Stimulated activated memory B cell treated with anti-CD40 and anti-IgM and Interleukin-4, amounts not matched to agents 10 μg/mL and 1 μg/mL and 100 μg/mL, for 72 hours (primary cell): Measurements from ENCODE around the gene GCM1.

ENCODE experiments used
- ATAC-seq: fragments of 150-1000 bp; cut with Tn5 transposase; 2 replicates; pipeline ENCODE4 v1.10.0; 2021
- H3K27ac Mint-ChIP-seq: one replicate; pipeline ENCODE4 v1.8.0; 2022; ENCODE audit warnings: mild to moderate bottlenecking, mixed read lengths
- H3K27me3 Mint-ChIP-seq: one replicate; pipeline ENCODE4 v1.8.0; 2022; ENCODE audit warnings: mixed read lengths
- H3K36me3 Mint-ChIP-seq: one replicate; pipeline ENCODE4 v1.8.0; 2022; ENCODE audit warnings: mixed read lengths
- H3K4me1 Mint-ChIP-seq: one replicate; pipeline ENCODE4 v1.8.0; 2022; ENCODE audit warnings: mixed read lengths
- H3K4me3 Mint-ChIP-seq: one replicate; pipeline ENCODE4 v1.8.0; 2022; ENCODE audit warnings: mild to moderate bottlenecking, moderate library complexity, mixed read lengths
- H3K9me3 Mint-ChIP-seq: one replicate; pipeline ENCODE4 v1.8.0; 2022; ENCODE audit warnings: mixed read lengths

GCM1 gene

GRCh38 chr6:53130569-53131290 lies 17.9 kb downstream of the GCM1 start:
- H3K4me3 Mint-ChIP-seq = no peak overlapping the region
- no peak for ATAC-seq
- H3K9me3 Mint-ChIP-seq = no peaks in the 10 kb centered on the region
- no peaks in the 10 kb centered on the region for H3K27me3 Mint-ChIP-seq
- H3K36me3 Mint-ChIP-seq = peaks cover 5% of the 10 kb centered on the region
- no peak overlapping the region for H3K27ac Mint-ChIP-seq
- H3K4me1 Mint-ChIP-seq = no peaks in the 10 kb centered on the region

DNA sequence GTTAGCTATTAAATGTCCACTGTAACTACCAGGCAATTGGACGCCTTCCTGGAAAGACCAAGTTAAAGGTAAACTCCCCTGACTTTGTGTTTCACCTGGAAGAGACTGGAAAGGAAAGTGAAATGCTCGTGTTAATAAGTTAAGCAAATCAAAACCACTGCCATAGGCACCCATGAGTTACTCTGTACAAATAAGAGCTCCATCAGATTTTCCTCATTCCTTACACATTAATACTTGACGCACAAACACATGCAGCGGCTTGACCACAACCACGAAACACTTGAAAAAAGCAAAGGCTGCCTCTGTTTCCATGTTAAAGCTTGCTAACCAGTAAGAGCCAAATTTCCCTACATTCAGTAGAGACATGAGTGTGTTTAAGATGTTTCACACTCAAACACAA lies 19.8 kb downstream of the GCM1 start:
- no peak for ATAC-seq
- Mint-ChIP-seq H3K4me3 (no peak overlapping the region), H3K9me3 (no peaks in the 10 kb centered on the region)

DNA sequence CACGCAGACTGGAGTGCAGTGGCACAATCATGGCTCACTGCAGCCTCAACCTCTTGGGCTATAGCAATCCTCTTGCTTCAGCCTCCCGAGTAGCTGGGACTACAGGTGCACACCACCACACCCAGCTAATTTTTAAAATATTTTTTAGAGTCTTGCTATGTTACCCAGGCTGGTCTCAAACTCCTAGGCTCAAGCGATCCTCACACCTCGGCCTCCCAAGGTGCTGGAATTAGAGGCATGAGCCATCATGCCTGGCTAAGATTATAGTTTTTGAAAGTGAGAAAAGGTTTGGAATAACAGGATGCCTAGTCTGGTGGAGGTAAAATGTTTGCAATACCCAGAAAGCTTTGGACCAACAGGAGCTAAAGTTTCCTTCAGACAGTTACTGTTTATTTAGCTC lies 23.4 kb downstream of the GCM1 start:
- H3K36me3 Mint-ChIP-seq = no peaks in the 10 kb centered on the region
- no peak for ATAC-seq
- no peaks in the 10 kb centered on the region for H3K27me3 Mint-ChIP-seq
- no peak overlapping the region for H3K4me3 Mint-ChIP-seq
- H3K27ac Mint-ChIP-seq = no peak overlapping the region
- no peaks in the 10 kb centered on the region for H3K9me3 Mint-ChIP-seq
- H3K4me1 Mint-ChIP-seq = no peaks in the 10 kb centered on the region

More for the DNA sequence above, 19.8 kb downstream of the GCM1 start:
- H3K27me3 Mint-ChIP-seq = no peaks in the 10 kb centered on the region
- H3K36me3 Mint-ChIP-seq = peaks cover 5% of the 10 kb centered on the region
- H3K4me1 Mint-ChIP-seq = no peaks in the 10 kb centered on the region
- H3K27ac Mint-ChIP-seq = no peak overlapping the region

DNA sequence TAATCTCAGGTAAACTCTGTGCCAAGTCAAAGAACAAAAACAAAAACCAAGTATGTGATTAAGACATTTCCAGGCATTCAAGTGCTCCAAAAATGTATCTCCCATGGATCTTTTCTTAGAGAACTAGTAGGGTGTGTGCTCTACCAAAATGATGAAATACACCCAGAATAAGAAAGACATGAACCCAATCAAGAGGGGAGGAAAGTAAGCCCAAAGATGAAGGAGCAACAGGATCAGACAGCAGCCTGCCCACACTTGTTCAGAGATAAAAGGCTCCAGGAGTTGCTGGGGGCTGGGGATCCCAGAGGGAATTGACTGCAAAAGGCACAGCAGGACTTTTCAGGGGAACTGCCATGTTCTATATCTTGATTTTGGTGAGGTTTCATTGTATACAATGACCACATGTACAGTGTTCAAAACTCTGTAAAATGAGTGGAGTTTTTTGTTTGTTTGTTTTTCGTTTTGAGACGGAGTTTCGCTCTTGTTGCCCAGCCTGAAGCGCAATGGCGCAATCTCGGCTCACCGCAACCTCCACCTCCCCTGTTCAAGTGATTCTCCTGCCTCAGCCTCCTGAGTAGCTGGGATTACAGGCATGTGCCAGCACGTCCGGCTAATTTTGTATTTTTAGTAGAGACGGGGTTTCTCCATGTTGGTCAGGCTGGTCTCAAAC lies 24.4 kb downstream of the GCM1 start:
- Mint-ChIP-seq H3K4me1 (no peaks in the 10 kb centered on the region), H3K27me3 (no peaks in the 10 kb centered on the region), H3K9me3 (no peaks in the 10 kb centered on the region), H3K36me3 (no peaks in the 10 kb centered on the region), H3K4me3 (no peak overlapping the region), H3K27ac (no peak overlapping the region)
- ATAC-seq = no peak

DNA sequence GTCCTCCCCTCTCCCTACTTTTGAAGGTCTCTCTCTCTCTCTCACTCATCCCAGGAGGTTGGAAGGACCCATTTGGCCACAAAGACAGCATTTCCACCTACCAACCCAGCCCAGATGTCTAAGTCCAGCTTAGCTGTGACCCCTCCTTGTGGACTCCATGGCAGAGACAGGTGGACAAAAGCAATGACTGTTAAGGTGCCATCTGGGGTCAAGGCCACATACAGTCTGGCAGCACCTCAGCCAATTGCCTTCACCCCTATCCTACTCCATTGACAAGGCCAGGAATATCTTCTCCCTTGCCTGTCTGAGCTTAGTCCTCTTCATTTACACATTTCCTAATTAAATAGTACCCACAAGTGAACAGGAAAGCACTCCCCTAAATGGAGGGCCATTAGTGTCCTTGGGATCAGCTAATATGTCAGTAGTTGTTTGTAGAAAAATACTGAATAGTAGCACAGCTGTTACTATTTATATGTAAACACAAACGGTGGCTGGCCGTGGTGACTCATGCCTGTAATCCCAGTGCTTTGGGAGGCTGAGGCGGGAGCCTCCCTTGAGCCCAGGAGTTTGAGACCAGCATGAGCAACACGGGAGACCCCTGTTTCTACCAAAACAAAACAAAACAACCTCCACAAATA lies 28.8 kb downstream of the GCM1 start:
- no peak for ATAC-seq
- Mint-ChIP-seq H3K9me3 (peaks cover 6% of the 10 kb centered on the region), H3K4me3 (no peak overlapping the region), H3K27ac (no peak overlapping the region), H3K36me3 (peaks cover 5% of the 10 kb centered on the region), H3K27me3 (no peaks in the 10 kb centered on the region), H3K4me1 (no peaks in the 10 kb centered on the region)

DNA sequence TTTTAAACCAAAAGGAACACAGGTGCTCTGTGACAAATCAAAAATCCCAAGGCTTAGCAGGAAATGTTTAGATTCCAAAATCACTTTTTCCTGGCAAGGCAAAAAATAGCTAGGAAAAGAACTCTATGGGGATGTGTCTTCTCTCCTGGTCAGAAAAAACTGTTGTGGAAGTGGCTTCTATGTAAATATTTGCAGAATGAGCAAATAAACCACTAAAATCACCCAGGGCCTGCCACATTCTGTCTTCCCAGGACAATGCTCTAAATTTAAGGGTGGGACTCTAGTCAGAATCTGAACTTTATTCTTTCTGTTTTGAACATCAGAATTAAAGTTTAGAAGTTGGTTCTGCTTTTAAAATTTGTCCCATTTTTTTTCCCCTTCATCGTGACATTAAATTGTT lies 29.3 kb downstream of the GCM1 start:
- Mint-ChIP-seq H3K4me3 (no peak overlapping the region), H3K9me3 (peaks cover 6% of the 10 kb centered on the region), H3K36me3 (peaks cover 5% of the 10 kb centered on the region), H3K27ac (no peak overlapping the region), H3K4me1 (no peaks in the 10 kb centered on the region), H3K27me3 (no peaks in the 10 kb centered on the region)
- no peak for ATAC-seq

DNA sequence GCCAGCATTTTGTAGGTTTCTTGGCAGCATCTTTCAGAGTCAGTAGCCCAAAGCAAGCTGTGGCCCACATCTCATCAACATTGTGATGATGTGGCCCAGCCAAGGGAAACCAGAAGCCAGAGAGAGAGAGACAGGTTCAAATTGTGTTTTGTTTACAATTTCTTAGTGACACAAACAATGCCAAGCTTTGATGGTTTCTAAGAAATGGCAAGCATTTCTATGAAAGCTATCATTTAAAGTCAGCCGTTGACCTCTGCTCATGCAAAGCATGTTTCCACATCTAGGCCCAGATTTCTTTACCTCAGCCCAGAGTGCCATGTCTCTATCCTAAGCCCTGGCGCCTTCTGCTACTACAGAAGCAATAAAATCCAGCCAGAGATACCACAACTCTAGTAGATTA lies 32.9 kb downstream of the GCM1 start:
- ATAC-seq = no peak

GRCh38 chr6:53115113-53115512 lies 33.5 kb downstream of the GCM1 start:
- no peak for ATAC-seq
- Mint-ChIP-seq H3K36me3 (peaks cover 5% of the 10 kb centered on the region), H3K9me3 (peaks cover 6% of the 10 kb centered on the region), H3K4me3 (no peak overlapping the region), H3K27ac (no peak overlapping the region), H3K27me3 (no peaks in the 10 kb centered on the region), H3K4me1 (no peaks in the 10 kb centered on the region)

More for the DNA sequence above, 32.9 kb downstream of the GCM1 start:
- Mint-ChIP-seq H3K36me3 (peaks cover 5% of the 10 kb centered on the region), H3K27ac (no peak overlapping the region), H3K27me3 (no peaks in the 10 kb centered on the region), H3K4me3 (no peak overlapping the region), H3K4me1 (no peaks in the 10 kb centered on the region), H3K9me3 (peaks cover 6% of the 10 kb centered on the region)

DNA sequence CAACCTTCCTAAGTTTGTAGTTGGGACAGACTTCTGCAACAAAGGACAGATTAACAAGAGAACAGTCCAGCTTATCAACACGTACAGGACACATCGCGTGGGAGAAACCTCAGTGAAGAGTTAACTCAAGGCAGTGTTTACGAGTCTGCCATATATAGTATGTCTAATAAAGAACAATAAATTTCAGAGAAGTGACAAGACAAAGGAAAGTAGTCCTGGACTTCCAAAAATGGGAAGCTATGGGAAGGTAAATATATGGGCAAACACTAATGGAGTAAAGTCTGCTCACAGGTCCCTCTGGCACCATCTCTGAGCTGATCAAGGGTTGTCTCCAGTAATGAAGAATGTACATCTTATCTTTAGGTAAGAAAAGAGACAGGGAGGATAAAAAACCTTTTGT lies 34.9 kb downstream of the GCM1 start:
- Mint-ChIP-seq H3K36me3 (peaks cover 5% of the 10 kb centered on the region), H3K9me3 (peaks cover 6% of the 10 kb centered on the region), H3K27me3 (no peaks in the 10 kb centered on the region), H3K4me1 (no peaks in the 10 kb centered on the region), H3K4me3 (no peak overlapping the region), H3K27ac (no peak overlapping the region)
- no peak for ATAC-seq

DNA sequence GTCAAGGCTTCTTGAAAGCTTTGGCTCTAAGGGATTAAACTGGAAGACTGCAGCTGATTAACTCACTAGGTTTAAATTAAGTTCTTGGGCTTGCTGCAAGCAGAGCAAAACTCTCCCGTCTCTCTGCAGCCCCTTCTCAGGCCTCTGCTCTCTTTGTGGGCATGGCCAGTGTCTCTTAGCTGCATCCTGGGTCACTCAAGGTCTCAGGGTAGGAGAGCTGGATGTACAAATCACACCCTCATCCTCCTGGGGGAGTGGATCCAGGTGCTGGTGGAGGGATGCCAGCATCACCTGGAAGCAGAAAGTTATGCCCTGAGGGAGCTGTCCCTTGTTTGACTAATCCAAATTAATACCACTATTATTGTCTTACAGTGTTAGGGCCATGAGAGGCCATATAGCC lies 35.8 kb downstream of the GCM1 start:
- H3K4me1 Mint-ChIP-seq = no peaks in the 10 kb centered on the region
- no peak overlapping the region for H3K27ac Mint-ChIP-seq
- H3K27me3 Mint-ChIP-seq = no peaks in the 10 kb centered on the region
- no peak overlapping the region for H3K4me3 Mint-ChIP-seq
- H3K36me3 Mint-ChIP-seq = peaks cover 5% of the 10 kb centered on the region
- no peak for ATAC-seq
- peaks cover 6% of the 10 kb centered on the region for H3K9me3 Mint-ChIP-seq

DNA sequence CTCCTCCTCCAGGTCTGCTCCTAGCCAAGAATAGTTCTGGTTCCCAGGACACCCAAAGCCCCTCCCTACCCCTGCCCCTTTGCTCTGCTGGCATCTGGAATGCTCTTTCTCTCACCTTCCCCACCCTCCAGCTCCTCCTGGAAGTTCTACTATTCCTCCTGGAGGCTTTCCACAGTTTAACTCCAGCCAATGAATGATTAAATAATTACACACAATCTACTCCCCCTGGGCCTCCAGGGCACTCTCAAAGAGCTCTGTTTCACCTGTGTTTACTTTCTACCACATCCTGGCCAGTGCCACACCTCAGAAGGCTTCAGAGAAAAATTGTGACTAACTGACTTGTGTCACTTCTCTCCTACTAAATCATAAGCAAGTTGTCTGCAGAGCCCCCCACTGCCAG lies 36.2 kb downstream of the GCM1 start:
- Mint-ChIP-seq H3K4me3 (no peak overlapping the region), H3K9me3 (peaks cover 6% of the 10 kb centered on the region), H3K36me3 (peaks cover 5% of the 10 kb centered on the region), H3K27me3 (no peaks in the 10 kb centered on the region), H3K27ac (no peak overlapping the region), H3K4me1 (no peaks in the 10 kb centered on the region)
- ATAC-seq = no peak

- Mint-ChIP-seq H3K4me1 (no peaks in the 10 kb centered on the region), H3K27me3 (no peaks in the 10 kb centered on the region), H3K4me3 (no peak overlapping the region), H3K27ac (no peak overlapping the region), H3K9me3 (peaks cover 6% of the 10 kb centered on the region), H3K36me3 (peaks cover 5% of the 10 kb centered on the region)
- no peak for ATAC-seq
Measured at GRCh38 chr6:53111865-53112264, 36.8 kb downstream of the GCM1 start.

GRCh38 chr6:53109612-53110011 lies 39.0 kb downstream of the GCM1 start:
- no peak for ATAC-seq
- H3K27me3 Mint-ChIP-seq = no peaks in the 10 kb centered on the region
- no peak overlapping the region for H3K27ac Mint-ChIP-seq
- H3K9me3 Mint-ChIP-seq = no peaks in the 10 kb centered on the region
- H3K4me1 Mint-ChIP-seq = no peaks in the 10 kb centered on the region
- no peaks in the 10 kb centered on the region for H3K36me3 Mint-ChIP-seq
- no peak overlapping the region for H3K4me3 Mint-ChIP-seq

DNA sequence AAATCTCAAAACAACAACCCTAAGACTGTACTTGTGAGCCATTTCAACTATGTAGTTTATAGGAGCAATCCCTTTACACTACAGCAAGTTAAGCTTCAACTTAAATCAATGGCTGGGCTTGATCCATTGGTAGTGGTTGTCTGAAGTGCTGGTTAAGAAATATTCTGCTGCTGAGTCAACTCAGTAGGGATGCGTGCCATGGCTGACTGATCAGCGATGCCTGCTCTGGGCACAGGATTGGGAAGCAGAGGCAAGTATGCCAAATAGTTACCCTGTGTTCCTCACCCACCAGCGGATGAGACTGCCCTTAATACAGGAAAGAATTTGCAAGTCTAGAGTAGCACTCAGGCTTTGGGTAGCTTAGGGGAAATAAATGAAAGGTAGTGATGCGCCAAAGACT lies 41.5 kb downstream of the GCM1 start:
- Mint-ChIP-seq H3K4me3 (no peak overlapping the region), H3K36me3 (peaks cover 4% of the 10 kb centered on the region), H3K27ac (no peak overlapping the region), H3K4me1 (no peaks in the 10 kb centered on the region), H3K9me3 (no peaks in the 10 kb centered on the region), H3K27me3 (no peaks in the 10 kb centered on the region)
- no peak for ATAC-seq

GRCh38 chr6:53104916-53105315 lies 43.7 kb downstream of the GCM1 start:
- no peak for ATAC-seq
- Mint-ChIP-seq H3K27ac (no peak overlapping the region), H3K9me3 (no peaks in the 10 kb centered on the region), H3K36me3 (peaks cover 13% of the 10 kb centered on the region), H3K4me1 (no peaks in the 10 kb centered on the region), H3K4me3 (no peak overlapping the region), H3K27me3 (no peaks in the 10 kb centered on the region)
